Lower lobe of right lung (tissue), 2 donors: ENCODE results near the gene TRDMT1. TPM values are rescaled to one million over a fixed set of nuclear protein-coding genes. Genes with fewer than 3 reads are reported as not detected.

Experiments used
- ATAC-seq, 2 donors: fragments of 200-7000 bp; cut with Tn5 transposase; one replicate each; pipeline ENCODE4 v1.9.1; 2020 to 2022; ENCODE audit warnings: mild to moderate bottlenecking in 2 of 2, moderate library complexity in 2 of 2
- DNase-seq: peaks from one replicate; pipeline ENCODE4 v3.0.0-alpha.2; 2020
- H3K27ac ChIP-seq: fragments of 200-600 bp; one replicate; pipeline ENCODE4 v1.8.0; 2022
- H3K27me3 ChIP-seq: fragments of 200-600 bp; one replicate; pipeline ENCODE4 v1.8.0; 2022; ENCODE audit warnings: low read depth
- H3K36me3 ChIP-seq: fragments of 200-600 bp; one replicate; pipeline ENCODE4 v1.8.0; 2022; ENCODE audit warnings: mild to moderate bottlenecking
- H3K4me1 ChIP-seq: fragments of 200-600 bp; one replicate; pipeline ENCODE4 v1.8.0; 2022
- H3K4me3 ChIP-seq: fragments of 200-600 bp; one replicate; pipeline ENCODE4 v1.8.0; 2022; ENCODE audit warnings: mild to moderate bottlenecking
- H3K9me3 ChIP-seq: fragments of 200-600 bp; one replicate; pipeline ENCODE4 v1.8.0; 2022
- intact Hi-C: fragments of 100-400 bp; cut with DNase I; formaldehyde crosslinking; loops from one replicate; pipeline ENCODE4 v1.11.0; 2022
- total RNA-seq: library from RNA; stranded (reverse); fragmentation: NEBNext Ultra II Directional; extraction: Animal tissue kit (Norgen Biotek cat#: 25700); gene quantifications from one replicate; pipeline ENCODE4 v1.2.1, GENCODE V29; 2021
- TF ChIP-seq, protein P1 (sequence below): fragments of 200-600 bp; IDR thresholded peaks from one replicate; pipeline ENCODE4 v1.8.0; 2022; ENCODE audit warnings: antibody characterized with exemption, mild to moderate bottlenecking
- donor health status: DM: no; HTN: yes; CAD: no; lungs with severe emphysema.

TRDMT1 gene
- total RNA-seq, 1 donor from 2014 or later, result 7.9 TPM

DNA sequence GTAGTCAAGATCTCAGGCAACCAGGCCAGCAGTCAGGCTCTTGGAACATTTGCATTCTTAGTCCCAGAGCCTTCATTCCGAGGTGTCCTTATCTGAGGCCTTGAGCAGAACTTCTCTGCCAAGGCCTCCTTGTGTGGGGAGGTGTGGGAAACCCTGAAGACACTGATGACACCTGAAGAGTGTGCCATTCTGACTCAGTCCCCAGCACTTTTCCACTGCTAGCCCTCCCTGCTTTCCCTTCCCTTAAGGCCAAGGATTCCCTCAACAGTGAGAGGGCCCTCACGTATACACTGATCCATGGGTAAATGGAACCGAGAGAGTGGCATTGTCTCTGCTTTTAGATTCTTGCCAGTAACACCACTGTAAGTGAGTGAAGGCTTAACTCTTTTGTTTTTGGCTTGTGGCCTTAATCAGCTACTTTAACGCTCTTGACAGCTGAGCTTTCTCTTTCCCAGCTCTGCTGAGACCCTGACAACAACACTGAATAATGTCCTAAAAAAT is 30.3 kb downstream of the TRDMT1 start:
- intact Hi-C loops, result no loop called here
- no peaks in the 10 kb centered on the region for H3K27me3 ChIP-seq
- H3K4me1 ChIP-seq, result peaks cover 11% of the 10 kb centered on the region
- no peak overlapping the region for H3K27ac ChIP-seq
- ATAC-seq, result no peak
- no peak overlapping the region for H3K4me3 ChIP-seq
- H3K36me3 ChIP-seq, result no peaks in the 10 kb centered on the region
- DNase-seq, result no peak
- H3K9me3 ChIP-seq, result no peaks in the 10 kb centered on the region
- TF ChIP-seq, protein P1, sequence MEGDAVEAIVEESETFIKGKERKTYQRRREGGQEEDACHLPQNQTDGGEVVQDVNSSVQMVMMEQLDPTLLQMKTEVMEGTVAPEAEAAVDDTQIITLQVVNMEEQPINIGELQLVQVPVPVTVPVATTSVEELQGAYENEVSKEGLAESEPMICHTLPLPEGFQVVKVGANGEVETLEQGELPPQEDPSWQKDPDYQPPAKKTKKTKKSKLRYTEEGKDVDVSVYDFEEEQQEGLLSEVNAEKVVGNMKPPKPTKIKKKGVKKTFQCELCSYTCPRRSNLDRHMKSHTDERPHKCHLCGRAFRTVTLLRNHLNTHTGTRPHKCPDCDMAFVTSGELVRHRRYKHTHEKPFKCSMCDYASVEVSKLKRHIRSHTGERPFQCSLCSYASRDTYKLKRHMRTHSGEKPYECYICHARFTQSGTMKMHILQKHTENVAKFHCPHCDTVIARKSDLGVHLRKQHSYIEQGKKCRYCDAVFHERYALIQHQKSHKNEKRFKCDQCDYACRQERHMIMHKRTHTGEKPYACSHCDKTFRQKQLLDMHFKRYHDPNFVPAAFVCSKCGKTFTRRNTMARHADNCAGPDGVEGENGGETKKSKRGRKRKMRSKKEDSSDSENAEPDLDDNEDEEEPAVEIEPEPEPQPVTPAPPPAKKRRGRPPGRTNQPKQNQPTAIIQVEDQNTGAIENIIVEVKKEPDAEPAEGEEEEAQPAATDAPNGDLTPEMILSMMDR, result no peak

DNA sequence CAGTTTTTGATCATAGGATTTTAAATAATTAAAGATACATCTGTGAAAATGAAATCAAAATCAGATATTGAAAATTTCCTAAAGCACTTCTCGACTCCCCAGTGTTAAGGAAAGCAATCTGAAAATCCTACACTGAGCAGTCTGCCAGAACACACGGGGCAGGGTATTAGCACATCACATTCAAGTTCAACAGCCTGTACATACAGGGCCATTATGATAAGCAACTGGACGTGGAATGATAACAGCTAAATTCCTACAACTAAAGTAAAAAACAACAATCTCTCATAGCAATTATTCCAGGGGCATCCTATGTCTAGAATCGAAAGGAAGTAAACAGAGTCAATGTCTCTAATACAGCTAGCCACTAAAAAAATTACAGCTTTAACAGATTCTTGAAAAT is 31.7 kb downstream of the TRDMT1 start:
- DNase-seq (no peak), ATAC-seq (no peak)

DNA sequence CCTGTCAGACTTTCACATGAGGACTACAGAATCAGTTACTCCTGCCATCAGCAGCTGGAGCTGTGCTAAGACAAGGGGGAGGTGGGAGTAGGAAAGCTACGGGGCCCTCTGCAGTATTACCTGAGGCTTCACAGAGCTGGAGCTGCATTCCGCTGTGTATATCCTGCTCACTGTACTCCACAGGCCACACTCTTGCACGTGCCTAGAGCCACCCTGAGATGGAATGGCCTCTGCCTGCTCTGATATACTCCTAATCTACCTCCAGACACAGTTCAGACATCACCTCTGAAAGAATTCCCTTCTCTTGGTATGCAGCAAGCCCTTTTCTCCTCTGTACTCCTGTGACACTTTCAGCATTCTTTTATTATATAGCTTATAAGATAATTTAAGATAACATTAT is 34.8 kb downstream of the TRDMT1 start:
- TF ChIP-seq, protein P1, result no peak
- intact Hi-C loops, result no loop called here
- Histone ChIP-seq H3K4me1 (no peaks in the 10 kb centered on the region), H3K27me3 (no peaks in the 10 kb centered on the region), H3K9me3 (no peaks in the 10 kb centered on the region), H3K4me3 (no peak overlapping the region), H3K36me3 (no peaks in the 10 kb centered on the region), H3K27ac (no peak overlapping the region)
- no peak for ATAC-seq
- DNase-seq, result no peak

More for the DNA sequence above, 31.7 kb downstream of the TRDMT1 start:
- Histone ChIP-seq H3K27me3 (no peaks in the 10 kb centered on the region), H3K27ac (no peak overlapping the region), H3K4me1 (peaks cover 6% of the 10 kb centered on the region), H3K36me3 (no peaks in the 10 kb centered on the region), H3K4me3 (no peak overlapping the region), H3K9me3 (no peaks in the 10 kb centered on the region)
- intact Hi-C loops, result no loop called here
- TF ChIP-seq, protein P1, result no peak

DNA sequence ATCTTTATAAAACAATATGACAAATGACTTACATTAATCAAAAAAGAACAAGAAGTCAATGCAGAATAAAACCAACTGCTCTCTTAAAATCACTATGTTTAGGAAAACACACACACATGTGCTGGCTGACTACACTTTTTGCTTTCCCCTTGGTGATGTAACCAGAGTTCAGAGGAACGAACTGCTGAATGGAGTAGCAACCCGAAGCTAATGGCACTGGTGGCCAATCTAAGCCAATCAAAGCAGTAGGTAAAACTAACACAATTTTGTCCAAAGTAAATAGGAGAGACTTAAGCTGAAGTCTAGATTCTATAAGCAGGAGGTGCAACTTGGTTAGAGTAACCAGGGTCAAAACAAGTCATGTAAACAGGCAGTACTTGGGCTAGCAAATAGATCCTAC is 38.6 kb downstream of the TRDMT1 start:
- DNase-seq (no peak), ATAC-seq (no peak)
- Histone ChIP-seq H3K4me3 (no peak overlapping the region), H3K36me3 (no peaks in the 10 kb centered on the region), H3K27ac (no peak overlapping the region), H3K9me3 (no peaks in the 10 kb centered on the region), H3K27me3 (no peaks in the 10 kb centered on the region), H3K4me1 (no peaks in the 10 kb centered on the region)
- TF ChIP-seq, protein P1, result no peak
- intact Hi-C loops, result no loop called here

DNA sequence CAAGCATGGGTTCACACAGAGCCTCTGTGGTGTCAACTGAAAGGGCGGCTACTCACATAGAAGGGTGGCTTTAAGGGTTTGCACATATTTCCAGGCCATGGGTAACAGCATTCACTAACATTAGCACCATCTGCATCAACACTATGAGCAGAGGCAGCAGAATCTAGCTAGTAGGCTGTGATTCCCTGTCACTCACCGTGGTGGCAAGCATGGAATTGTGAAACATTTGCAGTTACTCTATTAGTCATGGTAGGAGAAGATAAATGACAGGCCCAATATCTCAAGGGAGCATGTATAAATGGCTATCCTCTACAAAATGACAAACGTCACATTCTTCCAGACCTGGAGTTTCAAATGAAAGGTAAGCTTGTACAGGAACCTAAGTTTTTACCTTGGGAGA is 39.7 kb downstream of the TRDMT1 start:
- intact Hi-C loops, result no loop called here
- DNase-seq (no peak), ATAC-seq (no peak)
- Histone ChIP-seq H3K4me3 (no peak overlapping the region), H3K9me3 (no peaks in the 10 kb centered on the region), H3K36me3 (no peaks in the 10 kb centered on the region), H3K27me3 (no peaks in the 10 kb centered on the region), H3K27ac (no peak overlapping the region), H3K4me1 (no peaks in the 10 kb centered on the region)
- TF ChIP-seq, protein P1, result no peak

DNA sequence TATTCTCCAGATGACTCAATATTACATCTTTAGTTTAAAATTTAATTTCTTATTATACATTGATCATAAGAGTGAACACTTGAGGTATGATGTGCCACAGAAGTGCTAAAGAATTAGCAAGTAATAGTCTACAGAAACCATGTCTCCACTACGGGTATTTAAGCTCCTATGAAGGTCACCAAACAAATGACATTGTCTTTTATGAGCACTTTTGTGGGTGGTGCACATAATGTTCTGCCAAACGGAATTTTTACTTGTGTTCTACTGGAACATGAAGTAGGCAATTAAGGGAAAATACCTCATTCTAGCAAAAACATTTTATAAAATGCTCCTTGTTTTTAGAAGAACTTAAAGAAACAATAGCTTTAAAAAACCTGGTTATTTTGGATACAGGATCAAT is 44.4 kb downstream of the TRDMT1 start:
- no peaks in the 10 kb centered on the region for H3K4me1 ChIP-seq
- H3K27me3 ChIP-seq, result no peaks in the 10 kb centered on the region
- no peaks in the 10 kb centered on the region for H3K9me3 ChIP-seq
- no peak overlapping the region for H3K4me3 ChIP-seq
- H3K27ac ChIP-seq, result no peak overlapping the region
- TF ChIP-seq, protein P1, result no peak
- no peaks in the 10 kb centered on the region for H3K36me3 ChIP-seq
- DNase-seq (no peak), ATAC-seq (no peak)
- intact Hi-C loops, result no loop called here
